Measurements from ENCODE around the gene THSD8.

The THSD8 gene

DNA sequence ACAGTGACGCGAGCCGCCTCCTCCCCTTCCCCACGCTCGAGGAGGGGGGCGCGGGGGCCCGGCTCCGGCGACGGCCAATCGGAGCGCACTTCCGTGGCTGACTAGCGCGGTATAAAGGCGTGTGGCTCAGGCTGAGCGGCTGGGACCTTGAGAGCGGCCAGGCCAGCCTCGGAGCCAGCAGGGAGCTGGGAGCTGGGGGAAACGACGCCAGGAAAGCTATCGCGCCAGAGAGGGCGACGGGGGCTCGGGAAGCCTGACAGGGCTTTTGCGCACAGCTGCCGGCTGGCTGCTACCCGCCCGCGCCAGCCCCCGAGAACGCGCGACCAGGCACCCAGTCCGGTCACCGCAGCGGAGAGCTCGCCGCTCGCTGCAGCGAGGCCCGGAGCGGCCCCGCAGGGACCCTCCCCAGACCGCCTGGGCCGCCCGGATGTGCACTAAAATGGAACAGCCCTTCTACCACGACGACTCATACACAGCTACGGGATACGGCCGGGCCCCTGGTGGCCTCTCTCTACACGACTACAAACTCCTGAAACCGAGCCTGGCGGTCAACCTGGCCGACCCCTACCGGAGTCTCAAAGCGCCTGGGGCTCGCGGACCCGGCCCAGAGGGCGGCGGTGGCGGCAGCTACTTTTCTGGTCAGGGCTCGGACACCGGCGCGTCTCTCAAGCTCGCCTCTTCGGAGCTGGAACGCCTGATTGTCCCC, 10.4 kb upstream of the THSD8 start, which contains the start of gene JUNB:
Gene JUNB (plus strand): TSS at position 142 of the 706 bp plus-strand sequence. CDS start 286 bp downstream, at position 428.
- H3K4me1 ChIP-seq (ENCODE audit: control insufficient read depth, insufficient read depth, low read length): peaks cover 21% of the 10 kb centered on the region
- TF ChIP-seq SP3 (tag by site-specific recombination; IDR thresholded peaks at IDR 0.05) (peak; percentile 80), IKZF3 (tag by site-specific recombination; IDR thresholded peaks at IDR 0.05) (peak; percentile 90), REPIN1 (tag by site-specific recombination; IDR thresholded peaks at IDR 0.05; ENCODE audit: low read depth) (0 out of 2 replicates have a peak, but pooled peaks have one; percentile 57), ZNF530 (tag by site-specific recombination; IDR thresholded peaks at IDR 0.05; ENCODE audit: low read depth) (no peak), KLF9 (tag by site-specific recombination; IDR thresholded peaks at IDR 0.05; ENCODE audit: low read depth) (peak; percentile 5; the same call in 1 of the 2 replicates), PRDM1 (tag by site-specific recombination; IDR thresholded peaks at IDR 0.05) (no peak), ZNF341 (tag by site-specific recombination; IDR thresholded peaks at IDR 0.05; ENCODE audit: low read depth) (peak; percentile 94), ZNF776 (tag by site-specific recombination; IDR thresholded peaks at IDR 0.05; ENCODE audit: borderline replicate concordance) (no peak), FEZF1 (tag by site-specific recombination; IDR thresholded peaks at IDR 0.05) (no peak), ZNF169 (tag by site-specific recombination; IDR thresholded peaks at IDR 0.05) (0 out of 2 replicates have a peak, but pooled peaks have one; percentile 61), ZNF623 (tag by site-specific recombination; IDR thresholded peaks at IDR 0.05) (0 out of 2 replicates have a peak, but pooled peaks have one; percentile 10), ZNF626 (tag by site-specific recombination; IDR thresholded peaks at IDR 0.05) (no peak), ZNF24 (tag by site-specific recombination; IDR thresholded peaks at IDR 0.05) (peak; percentile 75; the same call in 1 of the 2 replicates), OSR2 (tag by site-specific recombination; IDR thresholded peaks at IDR 0.05) (no peak), ZNF600 (tag by site-specific recombination; IDR thresholded peaks at IDR 0.05) (no peak; the same call in 1 of the 2 replicates), SALL2 (tag by site-specific recombination; IDR thresholded peaks at IDR 0.05; ENCODE audit: borderline replicate concordance) (no peak)
- TF ChIP-seq, protein P1, sequence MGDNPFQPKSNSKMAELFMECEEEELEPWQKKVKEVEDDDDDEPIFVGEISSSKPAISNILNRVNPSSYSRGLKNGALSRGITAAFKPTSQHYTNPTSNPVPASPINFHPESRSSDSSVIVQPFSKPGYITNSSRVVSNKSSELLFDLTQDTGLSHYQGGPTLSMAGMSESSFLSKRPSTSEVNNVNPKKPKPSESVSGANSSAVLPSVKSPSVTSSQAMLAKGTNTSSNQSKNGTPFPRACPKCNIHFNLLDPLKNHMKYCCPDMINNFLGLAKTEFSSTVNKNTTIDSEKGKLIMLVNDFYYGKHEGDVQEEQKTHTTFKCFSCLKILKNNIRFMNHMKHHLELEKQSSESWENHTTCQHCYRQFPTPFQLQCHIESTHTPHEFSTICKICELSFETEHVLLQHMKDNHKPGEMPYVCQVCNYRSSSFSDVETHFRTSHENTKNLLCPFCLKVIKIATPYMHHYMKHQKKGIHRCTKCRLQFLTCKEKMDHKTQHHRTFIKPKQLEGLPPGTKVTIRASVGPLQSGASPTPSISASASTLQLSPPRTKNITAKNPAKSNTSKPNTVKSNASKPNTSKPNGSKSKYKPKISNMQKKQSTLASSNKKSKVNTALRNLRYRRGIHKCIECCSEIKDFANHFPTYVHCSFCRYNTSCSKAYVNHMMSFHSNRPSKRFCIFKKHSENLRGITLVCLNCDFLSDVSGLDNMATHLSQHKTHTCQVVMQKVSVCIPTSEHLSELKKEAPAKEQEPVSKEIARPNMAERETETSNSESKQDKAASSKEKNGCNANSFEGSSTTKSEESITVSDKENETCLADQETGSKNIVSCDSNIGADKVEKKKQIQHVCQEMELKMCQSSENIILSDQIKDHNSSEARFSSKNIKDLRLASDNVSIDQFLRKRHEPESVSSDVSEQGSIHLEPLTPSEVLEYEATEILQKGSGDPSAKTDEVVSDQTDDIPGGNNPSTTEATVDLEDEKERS (tag by site-specific recombination; IDR thresholded peaks at IDR 0.05): no peak
- TF ChIP-seq, protein P2, sequence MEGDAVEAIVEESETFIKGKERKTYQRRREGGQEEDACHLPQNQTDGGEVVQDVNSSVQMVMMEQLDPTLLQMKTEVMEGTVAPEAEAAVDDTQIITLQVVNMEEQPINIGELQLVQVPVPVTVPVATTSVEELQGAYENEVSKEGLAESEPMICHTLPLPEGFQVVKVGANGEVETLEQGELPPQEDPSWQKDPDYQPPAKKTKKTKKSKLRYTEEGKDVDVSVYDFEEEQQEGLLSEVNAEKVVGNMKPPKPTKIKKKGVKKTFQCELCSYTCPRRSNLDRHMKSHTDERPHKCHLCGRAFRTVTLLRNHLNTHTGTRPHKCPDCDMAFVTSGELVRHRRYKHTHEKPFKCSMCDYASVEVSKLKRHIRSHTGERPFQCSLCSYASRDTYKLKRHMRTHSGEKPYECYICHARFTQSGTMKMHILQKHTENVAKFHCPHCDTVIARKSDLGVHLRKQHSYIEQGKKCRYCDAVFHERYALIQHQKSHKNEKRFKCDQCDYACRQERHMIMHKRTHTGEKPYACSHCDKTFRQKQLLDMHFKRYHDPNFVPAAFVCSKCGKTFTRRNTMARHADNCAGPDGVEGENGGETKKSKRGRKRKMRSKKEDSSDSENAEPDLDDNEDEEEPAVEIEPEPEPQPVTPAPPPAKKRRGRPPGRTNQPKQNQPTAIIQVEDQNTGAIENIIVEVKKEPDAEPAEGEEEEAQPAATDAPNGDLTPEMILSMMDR (tag by site-specific recombination; IDR thresholded peaks at IDR 0.05): peak; percentile 49; the same call in 1 of the 2 replicates
- TF ChIP-seq, protein P3, sequence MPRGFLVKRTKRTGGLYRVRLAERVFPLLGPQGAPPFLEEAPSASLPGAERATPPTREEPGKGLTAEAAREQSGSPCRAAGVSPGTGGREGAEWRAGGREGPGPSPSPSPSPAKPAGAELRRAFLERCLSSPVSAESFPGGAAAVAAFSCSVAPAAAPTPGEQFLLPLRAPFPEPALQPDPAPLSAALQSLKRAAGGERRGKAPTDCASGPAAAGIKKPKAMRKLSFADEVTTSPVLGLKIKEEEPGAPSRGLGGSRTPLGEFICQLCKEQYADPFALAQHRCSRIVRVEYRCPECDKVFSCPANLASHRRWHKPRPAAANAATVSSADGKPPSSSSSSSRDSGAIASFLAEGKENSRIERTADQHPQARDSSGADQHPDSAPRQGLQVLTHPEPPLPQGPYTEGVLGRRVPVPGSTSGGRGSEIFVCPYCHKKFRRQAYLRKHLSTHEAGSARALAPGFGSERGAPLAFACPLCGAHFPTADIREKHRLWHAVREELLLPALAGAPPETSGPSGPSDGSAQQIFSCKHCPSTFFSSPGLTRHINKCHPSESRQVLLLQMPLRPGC (tag by site-specific recombination; IDR thresholded peaks at IDR 0.05): no peak
- TF ChIP-seq, protein P4, sequence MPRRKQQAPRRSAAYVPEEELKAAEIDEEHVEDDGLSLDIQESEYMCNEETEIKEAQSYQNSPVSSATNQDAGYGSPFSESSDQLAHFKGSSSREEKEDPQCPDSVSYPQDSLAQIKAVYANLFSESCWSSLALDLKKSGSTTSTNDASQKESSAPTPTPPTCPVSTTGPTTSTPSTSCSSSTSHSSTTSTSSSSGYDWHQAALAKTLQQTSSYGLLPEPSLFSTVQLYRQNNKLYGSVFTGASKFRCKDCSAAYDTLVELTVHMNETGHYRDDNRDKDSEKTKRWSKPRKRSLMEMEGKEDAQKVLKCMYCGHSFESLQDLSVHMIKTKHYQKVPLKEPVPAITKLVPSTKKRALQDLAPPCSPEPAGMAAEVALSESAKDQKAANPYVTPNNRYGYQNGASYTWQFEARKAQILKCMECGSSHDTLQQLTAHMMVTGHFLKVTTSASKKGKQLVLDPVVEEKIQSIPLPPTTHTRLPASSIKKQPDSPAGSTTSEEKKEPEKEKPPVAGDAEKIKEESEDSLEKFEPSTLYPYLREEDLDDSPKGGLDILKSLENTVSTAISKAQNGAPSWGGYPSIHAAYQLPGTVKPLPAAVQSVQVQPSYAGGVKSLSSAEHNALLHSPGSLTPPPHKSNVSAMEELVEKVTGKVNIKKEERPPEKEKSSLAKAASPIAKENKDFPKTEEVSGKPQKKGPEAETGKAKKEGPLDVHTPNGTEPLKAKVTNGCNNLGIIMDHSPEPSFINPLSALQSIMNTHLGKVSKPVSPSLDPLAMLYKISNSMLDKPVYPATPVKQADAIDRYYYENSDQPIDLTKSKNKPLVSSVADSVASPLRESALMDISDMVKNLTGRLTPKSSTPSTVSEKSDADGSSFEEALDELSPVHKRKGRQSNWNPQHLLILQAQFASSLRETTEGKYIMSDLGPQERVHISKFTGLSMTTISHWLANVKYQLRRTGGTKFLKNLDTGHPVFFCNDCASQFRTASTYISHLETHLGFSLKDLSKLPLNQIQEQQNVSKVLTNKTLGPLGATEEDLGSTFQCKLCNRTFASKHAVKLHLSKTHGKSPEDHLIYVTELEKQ (tag by site-specific recombination; IDR thresholded peaks at IDR 0.05; ENCODE audit: borderline replicate concordance): no peak
- TF ChIP-seq, protein P5, sequence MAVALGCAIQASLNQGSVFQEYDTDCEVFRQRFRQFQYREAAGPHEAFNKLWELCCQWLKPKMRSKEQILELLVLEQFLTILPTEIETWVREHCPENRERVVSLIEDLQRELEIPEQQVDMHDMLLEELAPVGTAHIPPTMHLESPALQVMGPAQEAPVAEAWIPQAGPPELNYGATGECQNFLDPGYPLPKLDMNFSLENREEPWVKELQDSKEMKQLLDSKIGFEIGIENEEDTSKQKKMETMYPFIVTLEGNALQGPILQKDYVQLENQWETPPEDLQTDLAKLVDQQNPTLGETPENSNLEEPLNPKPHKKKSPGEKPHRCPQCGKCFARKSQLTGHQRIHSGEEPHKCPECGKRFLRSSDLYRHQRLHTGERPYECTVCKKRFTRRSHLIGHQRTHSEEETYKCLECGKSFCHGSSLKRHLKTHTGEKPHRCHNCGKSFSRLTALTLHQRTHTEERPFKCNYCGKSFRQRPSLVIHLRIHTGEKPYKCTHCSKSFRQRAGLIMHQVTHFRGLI (tag by site-specific recombination; IDR thresholded peaks at IDR 0.05): peak; percentile 67
- TF ChIP-seq, protein P6, sequence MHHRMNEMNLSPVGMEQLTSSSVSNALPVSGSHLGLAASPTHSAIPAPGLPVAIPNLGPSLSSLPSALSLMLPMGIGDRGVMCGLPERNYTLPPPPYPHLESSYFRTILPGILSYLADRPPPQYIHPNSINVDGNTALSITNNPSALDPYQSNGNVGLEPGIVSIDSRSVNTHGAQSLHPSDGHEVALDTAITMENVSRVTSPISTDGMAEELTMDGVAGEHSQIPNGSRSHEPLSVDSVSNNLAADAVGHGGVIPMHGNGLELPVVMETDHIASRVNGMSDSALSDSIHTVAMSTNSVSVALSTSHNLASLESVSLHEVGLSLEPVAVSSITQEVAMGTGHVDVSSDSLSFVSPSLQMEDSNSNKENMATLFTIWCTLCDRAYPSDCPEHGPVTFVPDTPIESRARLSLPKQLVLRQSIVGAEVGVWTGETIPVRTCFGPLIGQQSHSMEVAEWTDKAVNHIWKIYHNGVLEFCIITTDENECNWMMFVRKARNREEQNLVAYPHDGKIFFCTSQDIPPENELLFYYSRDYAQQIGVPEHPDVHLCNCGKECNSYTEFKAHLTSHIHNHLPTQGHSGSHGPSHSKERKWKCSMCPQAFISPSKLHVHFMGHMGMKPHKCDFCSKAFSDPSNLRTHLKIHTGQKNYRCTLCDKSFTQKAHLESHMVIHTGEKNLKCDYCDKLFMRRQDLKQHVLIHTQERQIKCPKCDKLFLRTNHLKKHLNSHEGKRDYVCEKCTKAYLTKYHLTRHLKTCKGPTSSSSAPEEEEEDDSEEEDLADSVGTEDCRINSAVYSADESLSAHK (tag by site-specific recombination; IDR thresholded peaks at IDR 0.05): peak; percentile 64

More for the DNA sequence above, 10.4 kb upstream of the THSD8 start, which contains the start of gene JUNB:
- Histone ChIP-seq H3K9me3 (ENCODE audit: control insufficient read depth, insufficient read depth, low read depth, low read length) (no peaks in the 10 kb centered on the region), H3K36me3 (ENCODE audit: control insufficient read depth in 2 of 2, insufficient read depth in 1 of 2, low read length in 2 of 2) (no peaks in the 10 kb centered on the region; a peak in 1 of 3 replicates), H3K4me3 (ENCODE audit: low read depth, low read length) (peak within 1 kb of the TSS; percentile 43), H3K27ac (ENCODE audit: extremely low read depth, low read depth, low read length) (peak within 1 kb of the TSS; percentile 58; the same call in 1 of the 2 replicates)
- ChIA-PET POLR2A (interaction anchor here (0.8 to 3.6 kb wide), 19 partner anchors 8 to 142 kb away, joined by 3 to 42 read pairs (median 4); partner anchors contain the start of genes DHPS, DNASE2, FARSA and PRDX2), CTCF (interaction anchor here (0.6 to 16.5 kb wide), 5 partner anchors 14 to 74 kb away, joined by 4 to 386 read pairs (median 5); partner anchors contain the start of gene HOOK2)
